Gastroesophageal sphincter (tissue), 3 donors: ENCODE measurements around the gene CBFA2T2.

Experiments used
- CTCF ChIP-seq, 4 experiments: fragments of 200-600 bp in 2 of 4; fragments of 450-650 bp in 2 of 4; sonication (generic) in 1 of 4; IDR thresholded peaks; one replicate each; pipeline ENCODE4 v1.5.1; 2017 to 2019; ENCODE audit warnings: antibody characterized with exemption in 4 of 4, mild to moderate bottlenecking in 2 of 4, moderate library complexity in 2 of 4
- EP300 ChIP-seq: sonication (generic); formaldehyde crosslinking; IDR thresholded peaks from one replicate; pipeline ENCODE4 v1.6.1; 2017; ENCODE audit warnings: antibody characterized with exemption, mild to moderate bottlenecking
- POLR2A ChIP-seq, 2 donors: fragments of 450-650 bp; IDR thresholded peaks; one replicate each; pipeline ENCODE4 v1.6.1; 2017; ENCODE audit warnings: antibody characterized with exemption in 2 of 2, mild to moderate bottlenecking in 2 of 2, moderate library complexity in 1 of 2

GRCh38 chr20:33470866-33471265 is 19.0 kb upstream of the CBFA2T2 start:
- no peak for TF ChIP-seq CTCF (IDR thresholded peaks at IDR 0.05)
- no peak for TF ChIP-seq POLR2A (IDR thresholded peaks at IDR 0.05)
- TF ChIP-seq EP300, result no peak
